ENCODE results near the gene SERPIND1. TPM values are rescaled to one million over a fixed set of nuclear protein-coding genes. Genes with fewer than 3 reads are reported as not detected.

SERPIND1 gene
- total and polyA plus RNA-seq, 2 donors (not counting 1 experiment from before 2014, with no cell fraction given) = not detected

DNA sequence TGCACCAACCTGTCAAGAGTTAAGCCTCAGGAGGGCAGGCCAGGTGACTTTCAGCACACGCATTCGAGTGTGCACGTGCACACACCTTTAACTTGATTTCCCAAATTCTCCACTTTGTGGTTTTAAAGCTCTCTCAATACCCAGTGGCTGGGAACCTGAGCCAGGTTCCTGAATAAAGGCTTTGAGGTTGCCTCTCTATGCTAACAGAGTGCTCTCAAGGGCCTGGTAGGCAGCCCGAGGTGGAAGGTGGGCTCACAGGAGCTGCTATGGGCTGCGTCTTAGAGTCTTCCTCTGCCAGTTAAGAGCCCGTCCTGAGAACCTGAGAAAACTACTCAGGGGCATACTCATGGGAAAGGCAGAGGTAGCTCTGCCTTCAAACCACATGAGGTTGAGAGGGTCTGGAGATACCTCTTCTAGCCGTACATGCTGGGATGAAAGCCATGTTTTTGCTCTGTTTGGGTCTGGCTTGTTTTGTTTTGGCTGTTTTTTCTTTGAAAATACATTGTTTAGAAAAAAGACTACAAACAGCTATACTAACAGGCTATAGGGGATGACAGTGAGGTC is 11.6 kb upstream of the SERPIND1 start:
- no peaks in the 10 kb centered on the region for H3K4me1 ChIP-seq (ENCODE audit: control insufficient read depth in 2 of 2, insufficient read depth in 2 of 2, low read length in 2 of 2)
- DNase-seq (no peak), ATAC-seq (ENCODE audit: low read depth) (no peak)
- no peak overlapping the region for H3K27ac Mint-ChIP-seq
- no peaks in the 10 kb centered on the region for H3K4me1 Mint-ChIP-seq
- TF ChIP-seq, protein P1, sequence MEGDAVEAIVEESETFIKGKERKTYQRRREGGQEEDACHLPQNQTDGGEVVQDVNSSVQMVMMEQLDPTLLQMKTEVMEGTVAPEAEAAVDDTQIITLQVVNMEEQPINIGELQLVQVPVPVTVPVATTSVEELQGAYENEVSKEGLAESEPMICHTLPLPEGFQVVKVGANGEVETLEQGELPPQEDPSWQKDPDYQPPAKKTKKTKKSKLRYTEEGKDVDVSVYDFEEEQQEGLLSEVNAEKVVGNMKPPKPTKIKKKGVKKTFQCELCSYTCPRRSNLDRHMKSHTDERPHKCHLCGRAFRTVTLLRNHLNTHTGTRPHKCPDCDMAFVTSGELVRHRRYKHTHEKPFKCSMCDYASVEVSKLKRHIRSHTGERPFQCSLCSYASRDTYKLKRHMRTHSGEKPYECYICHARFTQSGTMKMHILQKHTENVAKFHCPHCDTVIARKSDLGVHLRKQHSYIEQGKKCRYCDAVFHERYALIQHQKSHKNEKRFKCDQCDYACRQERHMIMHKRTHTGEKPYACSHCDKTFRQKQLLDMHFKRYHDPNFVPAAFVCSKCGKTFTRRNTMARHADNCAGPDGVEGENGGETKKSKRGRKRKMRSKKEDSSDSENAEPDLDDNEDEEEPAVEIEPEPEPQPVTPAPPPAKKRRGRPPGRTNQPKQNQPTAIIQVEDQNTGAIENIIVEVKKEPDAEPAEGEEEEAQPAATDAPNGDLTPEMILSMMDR (IDR thresholded peaks at IDR 0.05) = no peak
- no peak for TF ChIP-seq EZH2 (IDR thresholded peaks at IDR 0.05; ENCODE audit: borderline replicate concordance, insufficient read depth, low read depth, low read length, poor library complexity, severe bottlenecking)
- ChIA-PET CTCF (interaction anchor here (2.0 kb wide), 1 partner anchor 22 kb away, joined by 7 read pairs; no protein-coding TSS in a partner anchor), POLR2A (no interaction called here)
- no peak overlapping the region for H2AFZ ChIP-seq (ENCODE audit: insufficient read depth, low read depth, low read length, poor library complexity, severe bottlenecking)
- no peaks in the 10 kb centered on the region for H3K79me2 ChIP-seq (ENCODE audit: control insufficient read depth, insufficient read depth, low read length)
- no peak overlapping the region for H3K27ac ChIP-seq (ENCODE audit: low read length in 2 of 2)
- H3K36me3 ChIP-seq (replicated peaks in 1 of 2; ENCODE audit: control extremely low read depth in 1 of 2, control insufficient read depth in 1 of 2, extremely low read depth in 1 of 2, insufficient read depth in 2 of 2, low read length in 1 of 2) = peaks cover 6 to 62% of the 10 kb centered on the region in 2 experiments
- H3K4me3 ChIP-seq (ENCODE audit: control extremely low read depth in 1 of 5, extremely low read depth in 1 of 5, insufficient read depth in 1 of 5, low read depth in 2 of 5, low read length in 4 of 5) = no peak overlapping the region
- no peaks in the 10 kb centered on the region for H3K27me3 Mint-ChIP-seq
- no peaks in the 10 kb centered on the region for H3K9me3 ChIP-seq (ENCODE audit: control extremely low read depth in 1 of 3, control insufficient read depth in 2 of 3, insufficient read depth in 1 of 3, low read length in 2 of 3)
- WGBS (ENCODE audit: insufficient coverage) = 100% methylated on average over 3 of the region's 7 CpGs
- no peaks in the 10 kb centered on the region for H4K20me1 ChIP-seq (ENCODE audit: control insufficient read depth, insufficient read depth, low read length, poor library complexity, severe bottlenecking)
- H3K4me2 ChIP-seq (replicated peaks; ENCODE audit: low read depth, low read length, poor library complexity, severe bottlenecking) = no peak overlapping the region
- no peaks in the 10 kb centered on the region for H3K9me3 Mint-ChIP-seq (ENCODE audit: insufficient read depth)
- intact Hi-C loops (cut with micrococcal nuclease) = no loop called here
- no peak overlapping the region for H3K4me3 Mint-ChIP-seq
- no peak overlapping the region for H3K9ac ChIP-seq (ENCODE audit: low read length)
- H3K27me3 ChIP-seq (replicated peaks in 1 of 4; ENCODE audit: control extremely low read depth in 1 of 4, control insufficient read depth in 3 of 4, insufficient read depth in 4 of 4, low read length in 3 of 4) = no peaks in the 10 kb centered on the region

DNA sequence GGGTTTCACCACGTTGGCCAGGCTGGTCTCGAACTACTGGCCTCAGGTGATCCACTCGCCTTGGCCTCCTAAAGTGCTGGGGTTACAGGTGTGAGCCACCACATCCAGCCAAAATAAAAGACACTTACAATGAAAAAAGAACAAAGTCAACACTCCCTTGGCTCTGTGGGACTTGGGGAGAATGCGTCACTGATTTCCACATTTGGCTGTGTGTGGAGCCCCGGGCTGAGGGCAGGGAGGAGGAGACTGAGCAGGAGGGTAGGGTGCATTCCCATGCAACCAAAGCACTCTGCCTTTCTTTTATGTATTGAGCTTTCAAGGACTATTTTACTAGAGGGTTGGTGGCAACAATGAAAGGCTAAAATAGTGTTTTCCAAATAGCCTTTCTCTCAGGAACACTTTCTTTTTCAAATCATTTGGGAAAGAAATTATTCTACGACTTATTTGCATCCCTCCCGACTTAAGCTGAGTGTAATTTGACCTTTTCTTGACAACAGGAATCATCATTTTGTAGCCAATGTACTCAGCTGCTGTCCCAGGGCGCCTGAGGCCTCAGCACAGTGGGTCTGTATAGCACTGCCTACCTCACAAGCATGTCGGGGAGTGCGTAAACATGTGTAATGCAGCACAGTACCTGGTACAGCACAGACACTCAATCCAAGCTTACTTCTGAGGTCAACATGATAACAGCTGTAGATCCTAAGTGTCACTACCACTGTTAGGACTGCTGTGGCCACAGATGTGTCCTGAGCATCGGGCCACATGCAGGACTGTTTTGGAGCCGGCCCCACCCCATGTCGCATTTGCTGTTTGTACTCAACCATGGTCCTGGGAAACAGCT is 10.1 kb upstream of the SERPIND1 start:
- Histone ChIP-seq H3K4me2 (replicated peaks; ENCODE audit: low read depth, low read length, poor library complexity, severe bottlenecking) (no peak overlapping the region), H4K20me1 (ENCODE audit: control insufficient read depth, insufficient read depth, low read length, poor library complexity, severe bottlenecking) (no peaks in the 10 kb centered on the region), H2AFZ (ENCODE audit: insufficient read depth, low read depth, low read length, poor library complexity, severe bottlenecking) (no peak overlapping the region), H3K36me3 (replicated peaks in 1 of 2; ENCODE audit: control extremely low read depth in 1 of 2, control insufficient read depth in 1 of 2, extremely low read depth in 1 of 2, insufficient read depth in 2 of 2, low read length in 1 of 2) (peaks cover 3 to 58% of the 10 kb centered on the region in 2 experiments), H3K79me2 (ENCODE audit: control insufficient read depth, insufficient read depth, low read length) (no peaks in the 10 kb centered on the region), H3K27ac (ENCODE audit: low read length in 2 of 2) (no peak overlapping the region), H3K27me3 (replicated peaks in 1 of 4; ENCODE audit: control extremely low read depth in 1 of 4, control insufficient read depth in 3 of 4, insufficient read depth in 4 of 4, low read length in 3 of 4) (no peaks in the 10 kb centered on the region), H3K4me1 (ENCODE audit: control insufficient read depth in 2 of 2, insufficient read depth in 2 of 2, low read length in 2 of 2) (no peaks in the 10 kb centered on the region), H3K9ac (ENCODE audit: low read length) (no peak overlapping the region), H3K4me3 (ENCODE audit: control extremely low read depth in 1 of 5, extremely low read depth in 1 of 5, insufficient read depth in 1 of 5, low read depth in 2 of 5, low read length in 4 of 5) (no peak overlapping the region), H3K9me3 (ENCODE audit: control extremely low read depth in 1 of 3, control insufficient read depth in 2 of 3, insufficient read depth in 1 of 3, low read length in 2 of 3) (no peaks in the 10 kb centered on the region)
- POLR2A ChIA-PET = no interaction called here
- ATAC-seq (ENCODE audit: low read depth) = no peak
- intact Hi-C loops (cut with micrococcal nuclease) = no loop called here
- Mint-ChIP-seq H3K4me1 (no peaks in the 10 kb centered on the region), H3K9me3 (ENCODE audit: insufficient read depth) (no peaks in the 10 kb centered on the region), H3K27ac (no peak overlapping the region), H3K27me3 (no peaks in the 10 kb centered on the region), H3K4me3 (no peak overlapping the region)
- TF ChIP-seq, protein P1 (IDR thresholded peaks at IDR 0.05) = no peak
- no peak for TF ChIP-seq EZH2 (IDR thresholded peaks at IDR 0.05; ENCODE audit: borderline replicate concordance, insufficient read depth, low read depth, low read length, poor library complexity, severe bottlenecking)
- 83% methylated on average over 7 of the region's 13 CpGs for WGBS (ENCODE audit: insufficient coverage)
- DNase-seq = no peak
- CTCF ChIA-PET = interaction anchor here (2.0 kb wide), 1 partner anchor 20 kb away, joined by 7 read pairs; no protein-coding TSS in a partner anchor
